Measurements from ENCODE around the gene MEIOSIN. TPM values are rescaled to one million over a fixed set of nuclear protein-coding genes. Genes with fewer than 3 reads are reported as not detected.

Gene MEIOSIN
- polyA plus RNA-seq, 1 donor from 2014 or later: not detected

GRCh38 chr19:45800070-45800553 is 66.9 kb downstream of the MEIOSIN start:
- Histone ChIP-seq H3K79me2 (replicated peaks; ENCODE audit: insufficient read depth, low read length) (no peaks in the 10 kb centered on the region), H3K36me3 (ENCODE audit: insufficient read depth, low read length) (no peaks in the 10 kb centered on the region), H3K9ac (ENCODE audit: low read length) (no peak overlapping the region), H3K9me2 (ENCODE audit: insufficient read depth, low read length) (no peaks in the 10 kb centered on the region), H4K20me1 (ENCODE audit: insufficient read depth) (no peaks in the 10 kb centered on the region), H3K9me3 (ENCODE audit: low read length) (no peaks in the 10 kb centered on the region), H3K27ac (ENCODE audit: low read length) (no peak overlapping the region), H2AFZ (ENCODE audit: low read depth, low read length) (no peak overlapping the region), H3K4me2 (ENCODE audit: low read length) (no peak overlapping the region), H3K27me3 (ENCODE audit: insufficient read depth, low read depth, low read length) (no peaks in the 10 kb centered on the region), H3K4me3 (ENCODE audit: low read length) (no peak overlapping the region), H3F3A (ENCODE audit: insufficient read depth, low read length, poor library complexity, severe bottlenecking) (no peaks in the 10 kb centered on the region)
- TF ChIP-seq MXI1 (conservative IDR thresholded peaks at IDR 0.05; ENCODE audit: poor library complexity, severe bottlenecking) (no peak), CTCF (IDR thresholded peaks at IDR 0.05; ENCODE audit: poor library complexity, severe bottlenecking) (no peak), SMC3 (conservative IDR thresholded peaks at IDR 0.05; ENCODE audit: poor library complexity) (no peak), TAF1 (IDR thresholded peaks at IDR 0.05; ENCODE audit: low read depth) (no peak), POLR2AphosphoS5 (IDR thresholded peaks at IDR 0.05) (no peak), EZH2 (IDR thresholded peaks at IDR 0.05; ENCODE audit: borderline replicate concordance, insufficient read depth, low read length, poor library complexity, severe bottlenecking) (no peak), RAD21 (conservative IDR thresholded peaks at IDR 0.05) (no peak)

GRCh38 chr19:45801603-45802175 is 68.5 kb downstream of the MEIOSIN start:
- H3K27ac ChIP-seq (ENCODE audit: low read length): no peak overlapping the region
- TF ChIP-seq EZH2 (IDR thresholded peaks at IDR 0.05; ENCODE audit: borderline replicate concordance, insufficient read depth, low read length, poor library complexity, severe bottlenecking) (no peak), RAD21 (conservative IDR thresholded peaks at IDR 0.05) (no peak), EP300 (conservative IDR thresholded peaks at IDR 0.05; ENCODE audit: poor library complexity, severe bottlenecking) (no peak), SMC3 (conservative IDR thresholded peaks at IDR 0.05; ENCODE audit: poor library complexity) (no peak), REST (IDR thresholded peaks at IDR 0.05; ENCODE audit: borderline replicate concordance) (no peak), TAF1 (IDR thresholded peaks at IDR 0.05; ENCODE audit: low read depth) (no peak), CTCF (IDR thresholded peaks at IDR 0.05; ENCODE audit: poor library complexity, severe bottlenecking) (no peak), MXI1 (conservative IDR thresholded peaks at IDR 0.05; ENCODE audit: poor library complexity, severe bottlenecking) (no peak), POLR2AphosphoS5 (IDR thresholded peaks at IDR 0.05) (no peak)

More at GRCh38 chr19:45801603-45802175, 68.5 kb downstream of the MEIOSIN start:
- Histone ChIP-seq H3K79me2 (replicated peaks; ENCODE audit: insufficient read depth, low read length) (no peaks in the 10 kb centered on the region), H3K9me3 (ENCODE audit: low read length) (no peaks in the 10 kb centered on the region), H3K9ac (ENCODE audit: low read length) (no peak overlapping the region), H3F3A (ENCODE audit: insufficient read depth, low read length, poor library complexity, severe bottlenecking) (no peaks in the 10 kb centered on the region), H4K20me1 (ENCODE audit: insufficient read depth) (no peaks in the 10 kb centered on the region), H3K4me3 (ENCODE audit: low read length) (no peak overlapping the region), H3K36me3 (ENCODE audit: insufficient read depth, low read length) (no peaks in the 10 kb centered on the region), H3K9me2 (ENCODE audit: insufficient read depth, low read length) (no peaks in the 10 kb centered on the region), H3K4me2 (ENCODE audit: low read length) (no peak overlapping the region), H2AFZ (ENCODE audit: low read depth, low read length) (no peak overlapping the region), H3K27me3 (ENCODE audit: insufficient read depth, low read depth, low read length) (no peaks in the 10 kb centered on the region)
